Measurements from ENCODE around the gene CPS1. TPM values are rescaled to one million over a fixed set of nuclear protein-coding genes. Genes with fewer than 3 reads are reported as not detected.

Gene CPS1
- 3.1 and 6.3 TPM in 2 replicates for total RNA-seq (2014; rRNA removed; shearing (Covaris generic))

GRCh38 chr2:210556329-210556980 lies at the start of gene CPS1:
CPS1 (plus strand) TSS chr2:210556599; CDS start chr2:210556734, 135 bp downstream.
- Histone ChIP-seq H3K4me3 (ENCODE audit: insufficient read depth, low read depth, low read length) (no peak within 1 kb of the TSS), H3K36me3 (replicated peaks; ENCODE audit: control insufficient read depth, insufficient read depth, low read length) (no peaks in the 10 kb centered on the region), H3K27me3 (ENCODE audit: control insufficient read depth, insufficient read depth, low read length) (no peaks in the 10 kb centered on the region)
- no peak for DNase-seq

GRCh38 chr2:210515911-210516310 lies 40.5 kb upstream of the CPS1 start:
- no peak overlapping the region for H3K4me3 ChIP-seq (ENCODE audit: insufficient read depth, low read depth, low read length)
- no peaks in the 10 kb centered on the region for H3K27me3 ChIP-seq (ENCODE audit: control insufficient read depth, insufficient read depth, low read length)
- no peak for DNase-seq
- H3K36me3 ChIP-seq (replicated peaks; ENCODE audit: control insufficient read depth, insufficient read depth, low read length): no peaks in the 10 kb centered on the region

GRCh38 chr2:210517264-210517663 lies 39.1 kb upstream of the CPS1 start:
- no peak overlapping the region for H3K4me3 ChIP-seq (ENCODE audit: insufficient read depth, low read depth, low read length)
- no peak for DNase-seq
- no peaks in the 10 kb centered on the region for H3K27me3 ChIP-seq (ENCODE audit: control insufficient read depth, insufficient read depth, low read length)
- no peaks in the 10 kb centered on the region for H3K36me3 ChIP-seq (replicated peaks; ENCODE audit: control insufficient read depth, insufficient read depth, low read length)

GRCh38 chr2:210519594-210519993 lies 36.8 kb upstream of the CPS1 start:
- no peak overlapping the region for H3K4me3 ChIP-seq (ENCODE audit: insufficient read depth, low read depth, low read length)
- no peak for DNase-seq
- no peaks in the 10 kb centered on the region for H3K27me3 ChIP-seq (ENCODE audit: control insufficient read depth, insufficient read depth, low read length)
- no peaks in the 10 kb centered on the region for H3K36me3 ChIP-seq (replicated peaks; ENCODE audit: control insufficient read depth, insufficient read depth, low read length)

GRCh38 chr2:210522399-210522798 lies 34.0 kb upstream of the CPS1 start:
- Histone ChIP-seq H3K27me3 (ENCODE audit: control insufficient read depth, insufficient read depth, low read length) (no peaks in the 10 kb centered on the region), H3K36me3 (replicated peaks; ENCODE audit: control insufficient read depth, insufficient read depth, low read length) (no peaks in the 10 kb centered on the region), H3K4me3 (ENCODE audit: insufficient read depth, low read depth, low read length) (no peak overlapping the region)
- no peak for DNase-seq

GRCh38 chr2:210523650-210524289 lies 32.6 kb upstream of the CPS1 start:
- Histone ChIP-seq H3K36me3 (replicated peaks; ENCODE audit: control insufficient read depth, insufficient read depth, low read length) (no peaks in the 10 kb centered on the region), H3K27me3 (ENCODE audit: control insufficient read depth, insufficient read depth, low read length) (no peaks in the 10 kb centered on the region), H3K4me3 (ENCODE audit: insufficient read depth, low read depth, low read length) (no peak overlapping the region)
- no peak for DNase-seq

- H3K27me3 ChIP-seq (ENCODE audit: control insufficient read depth, insufficient read depth, low read length): no peaks in the 10 kb centered on the region
- no peaks in the 10 kb centered on the region for H3K36me3 ChIP-seq (replicated peaks; ENCODE audit: control insufficient read depth, insufficient read depth, low read length)
- no peak for DNase-seq
- no peak overlapping the region for H3K4me3 ChIP-seq (ENCODE audit: insufficient read depth, low read depth, low read length)
These were observed 31.9 kb upstream of the CPS1 start for GRCh38 chr2:210524533-210524932.

- H3K36me3 ChIP-seq (replicated peaks; ENCODE audit: control insufficient read depth, insufficient read depth, low read length): no peaks in the 10 kb centered on the region
- DNase-seq: no peak
- no peaks in the 10 kb centered on the region for H3K27me3 ChIP-seq (ENCODE audit: control insufficient read depth, insufficient read depth, low read length)
- H3K4me3 ChIP-seq (ENCODE audit: insufficient read depth, low read depth, low read length): no peak overlapping the region
These were observed 29.1 kb upstream of the CPS1 start for GRCh38 chr2:210527286-210527685.

GRCh38 chr2:210528716-210529115 lies 27.7 kb upstream of the CPS1 start:
- Histone ChIP-seq H3K27me3 (ENCODE audit: control insufficient read depth, insufficient read depth, low read length) (no peaks in the 10 kb centered on the region), H3K36me3 (replicated peaks; ENCODE audit: control insufficient read depth, insufficient read depth, low read length) (no peaks in the 10 kb centered on the region), H3K4me3 (ENCODE audit: insufficient read depth, low read depth, low read length) (no peak overlapping the region)
- no peak for DNase-seq

GRCh38 chr2:210531050-210531449 lies 25.3 kb upstream of the CPS1 start:
- Histone ChIP-seq H3K4me3 (ENCODE audit: insufficient read depth, low read depth, low read length) (no peak overlapping the region), H3K27me3 (ENCODE audit: control insufficient read depth, insufficient read depth, low read length) (no peaks in the 10 kb centered on the region), H3K36me3 (replicated peaks; ENCODE audit: control insufficient read depth, insufficient read depth, low read length) (no peaks in the 10 kb centered on the region)
- no peak for DNase-seq

- Histone ChIP-seq H3K4me3 (ENCODE audit: insufficient read depth, low read depth, low read length) (no peak overlapping the region), H3K27me3 (ENCODE audit: control insufficient read depth, insufficient read depth, low read length) (no peaks in the 10 kb centered on the region), H3K36me3 (replicated peaks; ENCODE audit: control insufficient read depth, insufficient read depth, low read length) (no peaks in the 10 kb centered on the region)
- no peak for DNase-seq
These were observed 24.9 kb upstream of the CPS1 start for GRCh38 chr2:210531482-210531881.

- H3K27me3 ChIP-seq (ENCODE audit: control insufficient read depth, insufficient read depth, low read length): no peaks in the 10 kb centered on the region
- no peaks in the 10 kb centered on the region for H3K36me3 ChIP-seq (replicated peaks; ENCODE audit: control insufficient read depth, insufficient read depth, low read length)
- DNase-seq: no peak
- no peak overlapping the region for H3K4me3 ChIP-seq (ENCODE audit: insufficient read depth, low read depth, low read length)
These were observed 23.0 kb upstream of the CPS1 start for GRCh38 chr2:210533389-210533788.

GRCh38 chr2:210534879-210535278 lies 21.5 kb upstream of the CPS1 start:
- Histone ChIP-seq H3K27me3 (ENCODE audit: control insufficient read depth, insufficient read depth, low read length) (no peaks in the 10 kb centered on the region), H3K36me3 (replicated peaks; ENCODE audit: control insufficient read depth, insufficient read depth, low read length) (no peaks in the 10 kb centered on the region), H3K4me3 (ENCODE audit: insufficient read depth, low read depth, low read length) (no peak overlapping the region)
- DNase-seq: peak; percentile 1

GRCh38 chr2:210536973-210537650 lies 19.3 kb upstream of the CPS1 start:
- no peak overlapping the region for H3K4me3 ChIP-seq (ENCODE audit: insufficient read depth, low read depth, low read length)
- no peaks in the 10 kb centered on the region for H3K27me3 ChIP-seq (ENCODE audit: control insufficient read depth, insufficient read depth, low read length)
- H3K36me3 ChIP-seq (replicated peaks; ENCODE audit: control insufficient read depth, insufficient read depth, low read length): no peaks in the 10 kb centered on the region
- no peak for DNase-seq

GRCh38 chr2:210539035-210539434 lies 17.4 kb upstream of the CPS1 start:
- Histone ChIP-seq H3K36me3 (replicated peaks; ENCODE audit: control insufficient read depth, insufficient read depth, low read length) (no peaks in the 10 kb centered on the region), H3K27me3 (ENCODE audit: control insufficient read depth, insufficient read depth, low read length) (no peaks in the 10 kb centered on the region), H3K4me3 (ENCODE audit: insufficient read depth, low read depth, low read length) (no peak overlapping the region)
- DNase-seq: no peak

Measured in H7 (cell line).